CD4-positive, alpha-beta T cell (primary cell): Measurements from ENCODE around the gene GPR119. TPM values are rescaled to one million over a fixed set of nuclear protein-coding genes. Genes with fewer than 3 reads are reported as not detected.

ENCODE experiments used
- ATAC-seq: fragments of 200-7000 bp; cut with Tn5 transposase; one replicate; pipeline ENCODE4 v1.10.0; 2022; ENCODE audit warnings: mild to moderate bottlenecking; ENCODE audit not compliant: poor library complexity
- CTCF ChIA-PET: fragments of 350-600 bp; sonication (Branson Sonifier 250); formaldehyde crosslinking; loops from one replicate; lab custom pipeline; 2021; ENCODE audit warnings: antibody characterized with exemption, inconsistent platforms; lab: Charles Lee
- POLR2A ChIA-PET: fragments of 350-600 bp; sonication (Branson Sonifier 250); formaldehyde crosslinking; loops from one replicate; lab custom pipeline; 2021; ENCODE audit warnings: antibody characterized with exemption, inconsistent platforms; lab: Charles Lee
- DNase-seq, 14 experiments: peaks; one replicate each; pipeline ENCODE4 v3.0.0-alpha.2; 2013 to 2020; ENCODE audit warnings: mixed read lengths in 2 of 14
- H3K27ac ChIP-seq, 2 donors: one replicate each; pipeline versions ENCODE4 v1.5.1 to v1.7.0; 2013; ENCODE audit warnings: low read length in 2 of 2, low read depth in 1 of 2, mild to moderate bottlenecking in 1 of 2
- H3K27me3 ChIP-seq, 2 experiments: 1 replicate in 1 of 2; 2 replicates in 1 of 2; pipeline versions ENCODE4 v1.6.1 to v1.7.0; 2013; ENCODE audit warnings: low read length in 2 of 2, control low read depth in 1 of 2, mild to moderate bottlenecking in 1 of 2, moderate library complexity in 1 of 2; ENCODE audit not compliant: insufficient read depth in 2 of 2, control insufficient read depth in 1 of 2
- H3K36me3 ChIP-seq: one replicate; pipeline ENCODE4 v1.6.1; 2013; ENCODE audit warnings: low read length, control low read depth; ENCODE audit not compliant: insufficient read depth
- H3K4me1 ChIP-seq: one replicate; pipeline ENCODE4 v1.6.1; 2013; ENCODE audit warnings: low read length, control low read depth; ENCODE audit not compliant: insufficient read depth
- H3K4me3 ChIP-seq: one replicate; pipeline ENCODE4 v1.5.1; 2013; ENCODE audit warnings: mild to moderate bottlenecking, low read length, moderate library complexity
- H3K9me3 ChIP-seq, 2 experiments: 1 replicate in 1 of 2; 2 replicates in 1 of 2; pipeline versions ENCODE4 v1.6.1 to v1.7.0; 2013; ENCODE audit warnings: low read length in 2 of 2, mild to moderate bottlenecking in 2 of 2, control low read depth in 1 of 2, moderate library complexity in 1 of 2; ENCODE audit not compliant: control insufficient read depth in 1 of 2, insufficient read depth in 1 of 2
- H3K27ac Mint-ChIP-seq: one replicate; pipeline ENCODE4 v1.8.0; 2020; ENCODE audit warnings: mixed read lengths
- H3K27me3 Mint-ChIP-seq: one replicate; pipeline ENCODE4 v1.8.0; 2021; ENCODE audit warnings: mixed read lengths
- H3K36me3 Mint-ChIP-seq: one replicate; pipeline ENCODE4 v1.8.0; 2021; ENCODE audit warnings: low read depth, mixed read lengths
- H3K4me1 Mint-ChIP-seq: one replicate; pipeline ENCODE4 v1.8.0; 2021; ENCODE audit warnings: low read depth, mixed read lengths
- H3K4me3 Mint-ChIP-seq: one replicate; pipeline ENCODE4 v1.8.0; 2020; ENCODE audit warnings: mild to moderate bottlenecking, mixed read lengths
- H3K9me3 Mint-ChIP-seq: one replicate; pipeline ENCODE4 v1.8.0; 2020; ENCODE audit warnings: mixed read lengths
- intact Hi-C, 2 experiments: fragments of 100-400 bp; cut with DNase I in 1 of 2; cut with micrococcal nuclease in 1 of 2; formaldehyde crosslinking; loops; one replicate each; pipeline versions ENCODE4 v1.15.1 to v1.9.0; 2023 to 2025; cut with DNase I, micrococcal nuclease
- total RNA-seq, 174 experiments: library from RNA in 2 of 174; stranded (reverse) in 2 of 174; gene quantifications; one replicate each; pipeline ENCODE4 v1.2.3 and lab custom pipeline; 2021 to 2026
- TF ChIP-seq, protein P1 (sequence below): fragments of 200-600 bp; IDR thresholded peaks from one replicate; pipeline ENCODE4 v1.8.0; 2022; ENCODE audit warnings: antibody characterized with exemption, mild to moderate bottlenecking

The GPR119 gene
- total RNA-seq, 2 experiments from 2014 or later = not detected

DNA sequence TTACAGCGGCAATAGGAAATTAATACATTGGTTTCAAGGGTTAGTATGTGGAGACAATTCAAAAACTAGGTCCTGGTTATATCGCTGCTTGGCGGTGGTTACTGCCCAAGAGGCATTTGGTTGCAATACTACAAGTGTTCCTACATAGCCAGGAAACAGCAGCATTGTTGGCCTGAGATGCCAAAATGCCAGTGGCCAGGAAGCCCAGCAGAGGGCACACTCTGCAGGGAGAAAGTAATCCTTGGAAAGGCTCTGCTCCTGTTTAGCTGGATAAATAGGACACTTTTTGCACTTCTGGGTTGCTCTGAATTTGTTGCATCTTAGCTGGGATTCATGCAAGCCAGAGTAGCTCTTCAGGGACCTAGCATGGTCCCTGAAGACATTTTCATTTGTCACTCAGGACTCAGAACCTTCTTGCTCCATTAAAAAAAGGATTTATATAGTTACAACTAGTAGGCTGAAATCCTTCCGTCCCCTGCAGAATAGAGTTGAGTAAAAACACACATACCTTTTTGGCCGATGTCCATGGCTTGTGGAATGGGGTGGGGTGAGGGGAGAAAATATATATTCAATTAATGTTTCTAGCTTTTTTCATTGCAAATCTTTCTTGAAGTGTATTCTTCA is 8.1 kb upstream of the GPR119 start:
- Histone ChIP-seq H3K4me1 (no peaks in the 10 kb centered on the region), H3K36me3 (no peaks in the 10 kb centered on the region), H3K27me3 (peaks cover 0 to 4% of the 10 kb centered on the region in 2 experiments), H3K4me3 (no peak overlapping the region), H3K9me3 (no peaks in the 10 kb centered on the region), H3K27ac (no peak overlapping the region)
- Mint-ChIP-seq H3K36me3 (no peaks in the 10 kb centered on the region), H3K27ac (no peak overlapping the region), H3K9me3 (no peaks in the 10 kb centered on the region), H3K4me3 (no peak overlapping the region), H3K27me3 (peaks cover 22% of the 10 kb centered on the region), H3K4me1 (no peaks in the 10 kb centered on the region)
- ChIA-PET CTCF (interaction anchor here (1.0 kb wide), 1 partner anchor 13 kb away, joined by 4 read pairs; no protein-coding TSS in a partner anchor), POLR2A (no interaction called here)
- DNase-seq (peak in 2 of 14 experiments; percentile 6 to 12), ATAC-seq (no peak)
- TF ChIP-seq, protein P1, sequence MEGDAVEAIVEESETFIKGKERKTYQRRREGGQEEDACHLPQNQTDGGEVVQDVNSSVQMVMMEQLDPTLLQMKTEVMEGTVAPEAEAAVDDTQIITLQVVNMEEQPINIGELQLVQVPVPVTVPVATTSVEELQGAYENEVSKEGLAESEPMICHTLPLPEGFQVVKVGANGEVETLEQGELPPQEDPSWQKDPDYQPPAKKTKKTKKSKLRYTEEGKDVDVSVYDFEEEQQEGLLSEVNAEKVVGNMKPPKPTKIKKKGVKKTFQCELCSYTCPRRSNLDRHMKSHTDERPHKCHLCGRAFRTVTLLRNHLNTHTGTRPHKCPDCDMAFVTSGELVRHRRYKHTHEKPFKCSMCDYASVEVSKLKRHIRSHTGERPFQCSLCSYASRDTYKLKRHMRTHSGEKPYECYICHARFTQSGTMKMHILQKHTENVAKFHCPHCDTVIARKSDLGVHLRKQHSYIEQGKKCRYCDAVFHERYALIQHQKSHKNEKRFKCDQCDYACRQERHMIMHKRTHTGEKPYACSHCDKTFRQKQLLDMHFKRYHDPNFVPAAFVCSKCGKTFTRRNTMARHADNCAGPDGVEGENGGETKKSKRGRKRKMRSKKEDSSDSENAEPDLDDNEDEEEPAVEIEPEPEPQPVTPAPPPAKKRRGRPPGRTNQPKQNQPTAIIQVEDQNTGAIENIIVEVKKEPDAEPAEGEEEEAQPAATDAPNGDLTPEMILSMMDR = peak; percentile 12
- intact Hi-C loops = no loop called here

DNA sequence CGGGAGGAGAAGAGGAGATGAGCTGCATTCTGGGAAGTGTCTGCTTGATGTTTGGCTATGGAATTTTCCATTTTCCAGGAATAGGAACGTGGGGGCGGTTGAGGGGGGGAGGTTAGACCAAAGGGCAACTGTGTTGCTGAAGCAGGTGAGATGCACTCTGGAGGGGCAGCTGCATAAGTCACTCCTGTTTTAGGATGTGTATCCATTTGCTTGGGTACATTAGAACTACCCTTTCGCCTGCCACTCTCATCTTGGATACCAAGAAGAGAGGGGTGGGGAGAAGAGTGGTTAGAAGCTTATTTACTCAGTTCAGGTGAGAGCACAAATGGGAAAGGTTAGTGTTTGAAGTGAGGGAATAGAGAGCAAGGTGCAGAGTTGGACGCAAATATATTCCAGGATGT is 934 bp upstream of the GPR119 start:
- H3K4me3 ChIP-seq = no peak overlapping the region
- DNase-seq (no peak), ATAC-seq (no peak)
- H3K4me1 Mint-ChIP-seq = no peaks in the 10 kb centered on the region
- no peaks in the 10 kb centered on the region for H3K27me3 Mint-ChIP-seq
- TF ChIP-seq, protein P1 = no peak
- H3K4me1 ChIP-seq = no peaks in the 10 kb centered on the region
- H3K27ac ChIP-seq = no peak overlapping the region
- no peaks in the 10 kb centered on the region for H3K27me3 ChIP-seq
- no peaks in the 10 kb centered on the region for H3K9me3 Mint-ChIP-seq
- intact Hi-C loops = no loop called here
- no peaks in the 10 kb centered on the region for H3K36me3 ChIP-seq
- H3K4me3 Mint-ChIP-seq = no peak overlapping the region
- no peaks in the 10 kb centered on the region for H3K9me3 ChIP-seq
- no peak overlapping the region for H3K27ac Mint-ChIP-seq
- ChIA-PET CTCF (no interaction called here), POLR2A (no interaction called here)
- H3K36me3 Mint-ChIP-seq = no peaks in the 10 kb centered on the region

DNA sequence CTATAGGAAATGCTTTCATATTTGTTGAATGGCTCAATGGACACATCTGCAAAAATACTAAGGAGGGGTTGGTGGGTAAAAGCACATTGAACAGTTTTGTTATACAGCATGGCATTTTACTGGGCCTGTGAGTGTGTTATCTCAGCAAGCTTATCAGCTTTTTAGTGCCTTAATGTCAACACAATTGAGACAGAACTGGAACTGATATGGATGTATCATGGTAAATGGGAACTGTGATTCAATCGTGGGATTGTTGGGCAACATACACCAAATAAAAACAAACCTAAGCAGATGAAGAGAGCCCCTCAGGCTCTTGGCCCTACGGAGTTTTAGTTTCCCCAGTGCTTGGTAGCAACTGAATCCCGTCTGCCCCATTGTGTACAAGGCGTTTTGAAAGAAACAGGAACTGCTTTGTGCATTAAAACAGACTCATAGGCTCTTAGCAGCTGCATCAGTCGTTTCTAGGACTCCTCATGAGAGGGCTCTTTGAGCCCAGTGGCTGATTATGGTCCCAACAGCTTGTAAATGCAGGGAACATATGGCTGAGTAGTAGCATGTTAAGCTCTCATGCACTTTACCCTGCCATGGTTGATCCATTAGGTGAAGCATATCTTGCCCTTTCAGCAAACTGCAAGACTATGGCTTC is 7.3 kb downstream of the GPR119 start:
- H3K36me3 ChIP-seq = no peaks in the 10 kb centered on the region
- DNase-seq (no peak), ATAC-seq (no peak)
- POLR2A ChIA-PET = no interaction called here
- no peaks in the 10 kb centered on the region for H3K36me3 Mint-ChIP-seq
- H3K4me3 ChIP-seq = no peak overlapping the region
- no peaks in the 10 kb centered on the region for H3K27me3 ChIP-seq
- H3K4me1 ChIP-seq = no peaks in the 10 kb centered on the region
- no peak overlapping the region for H3K27ac ChIP-seq
- no peak overlapping the region for H3K4me3 Mint-ChIP-seq
- H3K27ac Mint-ChIP-seq = no peak overlapping the region
- TF ChIP-seq, protein P1 = no peak
- H3K4me1 Mint-ChIP-seq = no peaks in the 10 kb centered on the region
- no peaks in the 10 kb centered on the region for H3K27me3 Mint-ChIP-seq
- H3K9me3 ChIP-seq = no peaks in the 10 kb centered on the region
- no peaks in the 10 kb centered on the region for H3K9me3 Mint-ChIP-seq
- intact Hi-C loops = no loop called here
- CTCF ChIA-PET = no interaction called here
